Endodermal cell (in vitro differentiated cells): ENCODE measurements around the gene NEDD4L. TPM values are rescaled to one million over a fixed set of nuclear protein-coding genes. Genes with fewer than 3 reads are reported as not detected.
A peak's percentile ranks its signal among the peaks of the same experiment; 100 is the strongest.

Source experiments
- DNase-seq: peaks from one replicate; pipeline ENCODE4 v3.0.0-alpha.2; 2017
- H3K27ac ChIP-seq: 2 replicates; pipeline ENCODE4 v1.5.1; 2013; ENCODE audit warnings: mild to moderate bottlenecking, low read depth, low read length, moderate library complexity
- H3K27me3 ChIP-seq: 2 replicates; pipeline ENCODE4 v1.6.1; 2013; ENCODE audit warnings: mild to moderate bottlenecking, low read length, moderate library complexity; ENCODE audit not compliant: insufficient read depth, control insufficient read depth, poor library complexity, severe bottlenecking
- H3K36me3 ChIP-seq: 2 replicates; pipeline ENCODE4 v1.7.0; 2013; ENCODE audit warnings: mild to moderate bottlenecking, low read length, moderate library complexity; ENCODE audit not compliant: control insufficient read depth, insufficient read depth
- H3K4me1 ChIP-seq: one replicate; pipeline ENCODE4 v1.7.0; 2013; ENCODE audit warnings: low read length; ENCODE audit not compliant: control insufficient read depth, insufficient read depth
- H3K4me3 ChIP-seq: 2 replicates; pipeline ENCODE4 v1.5.1; 2013; ENCODE audit warnings: mild to moderate bottlenecking, low read length, moderate library complexity
- H3K9ac ChIP-seq: 2 replicates; pipeline ENCODE4 v1.6.1; 2013; ENCODE audit warnings: mild to moderate bottlenecking, low read length, moderate library complexity; ENCODE audit not compliant: poor library complexity, severe bottlenecking; ENCODE audit errors: extremely low read depth
- H3K9me3 ChIP-seq: 2 replicates; pipeline ENCODE4 v1.6.1; 2013; ENCODE audit warnings: mild to moderate bottlenecking, low read length, moderate library complexity; ENCODE audit not compliant: control insufficient read depth
- H3K27ac Mint-ChIP-seq: 2 replicates; pipeline ENCODE4 v1.8.0; 2020; ENCODE audit warnings: mixed read lengths
- H3K27me3 Mint-ChIP-seq: 2 replicates; pipeline ENCODE4 v1.8.0; 2021; ENCODE audit warnings: mild to moderate bottlenecking, mixed read lengths; ENCODE audit not compliant: insufficient read depth
- H3K36me3 Mint-ChIP-seq: 2 replicates; pipeline ENCODE4 v1.8.0; 2020; ENCODE audit warnings: low read depth, mixed read lengths
- H3K4me1 Mint-ChIP-seq: 2 replicates; pipeline ENCODE4 v1.8.0; 2020; ENCODE audit warnings: mixed read lengths
- H3K4me3 Mint-ChIP-seq: 2 replicates; pipeline ENCODE4 v1.8.0; 2020; ENCODE audit warnings: mild to moderate bottlenecking, moderate library complexity, mixed read lengths
- H3K9me3 Mint-ChIP-seq: 2 replicates; pipeline ENCODE4 v1.8.0; 2020; ENCODE audit warnings: mild to moderate bottlenecking, mixed read lengths
- WGBS, 2 experiments: methylation state at CpG; one replicate each; pipeline versions ENCODE4 v1.1.5 to v1.1.7; 2013; ENCODE audit warnings: missing lambda C conversion rate in 2 of 2, mixed read lengths in 1 of 2; ENCODE audit not compliant: insufficient coverage in 1 of 2, insufficient read length in 1 of 2; 5-methylcytosine and 5-hydroxymethylcytosine counted together
- total RNA-seq, 2 donors: library from RNA; stranded (reverse); fragmentation: NEBNext Ultra II Directional in 1 of 2; extraction: Animal tissue kit (Norgen Biotek cat#: 25700) in 1 of 2; gene quantifications; 2 replicates in 1 of 2; 3 replicates in 1 of 2; pipeline ENCODE4 v1.2.1, GENCODE V29; 2021
- TF ChIP-seq, protein P1 (sequence below): fragments of 200-600 bp; sonication (generic); conservative IDR thresholded peaks from 2 replicates; pipeline ENCODE4 v1.5.0; 2021; ENCODE audit warnings: antibody characterized with exemption, mild to moderate bottlenecking

Gene NEDD4L
- total RNA-seq, 2 donors from 2014 or later: 70.5 to 75.3 TPM

DNA sequence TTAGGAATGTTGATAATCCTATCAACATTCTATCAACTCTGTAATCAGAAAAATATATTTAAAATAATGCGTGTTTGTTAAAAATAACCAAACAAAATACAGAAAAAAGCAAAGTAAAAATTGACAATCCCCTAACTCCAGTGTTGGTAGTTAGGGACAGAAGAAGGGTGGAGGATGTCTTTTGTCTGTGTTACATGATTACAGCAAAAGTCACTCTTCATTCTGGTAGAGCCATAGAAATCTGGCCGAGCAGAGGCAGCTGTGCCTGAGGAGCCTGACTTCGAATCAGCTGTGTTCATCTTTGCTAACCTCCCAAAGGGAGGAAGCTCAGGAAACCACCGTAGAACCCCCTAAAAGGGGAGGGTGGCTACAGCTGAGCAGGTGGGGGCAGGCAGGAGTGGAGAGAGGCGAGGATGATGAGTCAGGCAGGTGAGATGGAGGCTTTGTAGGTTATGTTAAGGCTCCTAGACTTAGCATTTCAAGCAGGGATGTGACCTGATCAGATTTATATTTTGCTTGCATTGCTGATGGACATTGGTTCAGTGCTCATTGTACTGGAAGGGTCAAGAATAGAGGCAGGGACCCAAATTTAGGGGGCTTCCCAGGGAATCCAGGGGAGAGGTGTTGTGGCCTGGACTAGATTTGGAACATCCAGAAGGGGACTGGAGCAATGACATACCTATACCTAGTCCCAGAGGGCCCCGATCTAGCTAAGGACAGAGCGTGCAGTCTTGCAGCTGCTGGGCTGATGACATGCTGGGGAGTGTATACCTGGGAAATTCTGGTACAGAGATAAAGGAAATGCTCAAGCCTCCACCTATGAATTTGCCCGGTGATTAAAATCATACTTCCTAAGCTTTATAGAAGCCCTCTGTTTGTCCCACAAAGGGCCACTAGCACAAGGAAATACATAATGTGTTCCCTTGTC is 95.7 kb downstream of the NEDD4L start:
- WGBS, 2 experiments: 84 to 93% methylated on average over 2 to 7 of the region's 8 CpGs
- Histone ChIP-seq H3K9me3 (peaks cover 9% of the 10 kb centered on the region), H3K4me3 (no peak overlapping the region), H3K4me1 (peaks cover 11% of the 10 kb centered on the region), H3K9ac (no peak overlapping the region), H3K27ac (no peak overlapping the region), H3K27me3 (peaks cover 10% of the 10 kb centered on the region), H3K36me3 (no peaks in the 10 kb centered on the region)
- no peak for DNase-seq
- TF ChIP-seq, protein P1, sequence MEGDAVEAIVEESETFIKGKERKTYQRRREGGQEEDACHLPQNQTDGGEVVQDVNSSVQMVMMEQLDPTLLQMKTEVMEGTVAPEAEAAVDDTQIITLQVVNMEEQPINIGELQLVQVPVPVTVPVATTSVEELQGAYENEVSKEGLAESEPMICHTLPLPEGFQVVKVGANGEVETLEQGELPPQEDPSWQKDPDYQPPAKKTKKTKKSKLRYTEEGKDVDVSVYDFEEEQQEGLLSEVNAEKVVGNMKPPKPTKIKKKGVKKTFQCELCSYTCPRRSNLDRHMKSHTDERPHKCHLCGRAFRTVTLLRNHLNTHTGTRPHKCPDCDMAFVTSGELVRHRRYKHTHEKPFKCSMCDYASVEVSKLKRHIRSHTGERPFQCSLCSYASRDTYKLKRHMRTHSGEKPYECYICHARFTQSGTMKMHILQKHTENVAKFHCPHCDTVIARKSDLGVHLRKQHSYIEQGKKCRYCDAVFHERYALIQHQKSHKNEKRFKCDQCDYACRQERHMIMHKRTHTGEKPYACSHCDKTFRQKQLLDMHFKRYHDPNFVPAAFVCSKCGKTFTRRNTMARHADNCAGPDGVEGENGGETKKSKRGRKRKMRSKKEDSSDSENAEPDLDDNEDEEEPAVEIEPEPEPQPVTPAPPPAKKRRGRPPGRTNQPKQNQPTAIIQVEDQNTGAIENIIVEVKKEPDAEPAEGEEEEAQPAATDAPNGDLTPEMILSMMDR: no peak
- Mint-ChIP-seq H3K4me1 (peaks cover 49% of the 10 kb centered on the region), H3K27me3 (peaks cover 22% of the 10 kb centered on the region), H3K9me3 (peaks cover 6% of the 10 kb centered on the region), H3K27ac (no peak overlapping the region), H3K36me3 (peaks cover 11% of the 10 kb centered on the region), H3K4me3 (no peak overlapping the region)

DNA sequence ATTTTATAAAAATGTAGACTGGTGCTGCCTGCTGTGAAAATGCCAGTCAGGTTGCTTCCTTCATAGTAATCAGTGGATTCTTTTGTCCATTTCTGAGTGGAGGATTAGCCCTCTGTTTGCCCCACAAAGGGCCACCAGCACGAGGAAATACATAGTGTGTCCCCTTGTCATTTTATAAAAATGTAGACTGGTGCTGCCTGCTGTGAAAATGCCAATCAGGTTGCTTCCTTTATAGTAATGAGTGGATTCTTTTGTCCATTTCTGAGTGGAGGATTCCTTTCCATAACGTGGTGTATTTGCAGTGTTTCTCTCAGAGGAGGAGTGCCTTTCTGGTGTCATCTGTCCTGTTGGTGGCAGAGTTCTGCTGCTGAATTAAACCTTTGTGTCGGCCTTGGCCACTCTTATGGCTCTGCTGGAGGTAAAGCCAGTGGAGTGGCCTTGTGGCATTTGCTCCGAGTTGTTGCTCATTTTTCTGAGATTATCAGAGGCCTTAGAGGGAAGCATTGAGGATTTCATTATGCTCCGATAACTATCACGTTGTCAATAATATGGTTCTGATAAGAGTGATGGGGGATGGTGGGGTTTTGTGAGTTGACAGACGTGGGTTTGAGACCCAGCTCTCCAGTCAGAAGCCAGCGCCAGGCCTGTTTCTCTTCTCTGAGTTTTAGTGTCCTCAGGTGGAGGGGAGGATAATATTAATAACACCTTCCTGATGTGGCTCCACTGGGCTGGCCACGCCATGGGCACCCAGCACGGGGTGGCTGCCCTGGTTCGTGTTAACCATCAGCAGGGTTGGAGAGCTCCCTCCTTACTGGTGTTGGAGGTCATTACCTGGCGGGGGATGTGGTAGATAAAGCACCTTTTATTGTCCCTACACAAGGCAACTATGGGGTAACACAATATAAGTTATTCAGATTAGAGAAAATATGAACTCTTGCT is 96.6 kb downstream of the NEDD4L start:
- Histone ChIP-seq H3K27me3 (peaks cover 10% of the 10 kb centered on the region), H3K36me3 (no peaks in the 10 kb centered on the region), H3K9ac (no peak overlapping the region), H3K4me3 (no peak overlapping the region), H3K4me1 (peaks cover 11% of the 10 kb centered on the region), H3K27ac (no peak overlapping the region), H3K9me3 (peaks cover 9% of the 10 kb centered on the region)
- no peak overlapping the region for H3K27ac Mint-ChIP-seq
- H3K9me3 Mint-ChIP-seq: peaks cover 6% of the 10 kb centered on the region
- no peak for DNase-seq
- H3K27me3 Mint-ChIP-seq: peaks cover 16% of the 10 kb centered on the region
- no peak overlapping the region for H3K4me3 Mint-ChIP-seq
- H3K4me1 Mint-ChIP-seq: peaks cover 40% of the 10 kb centered on the region
- TF ChIP-seq, protein P1: peak; percentile 39
- WGBS, 2 experiments: 78 to 88% methylated on average over 7 to 11 of the region's 12 CpGs
- H3K36me3 Mint-ChIP-seq: peaks cover 11% of the 10 kb centered on the region

DNA sequence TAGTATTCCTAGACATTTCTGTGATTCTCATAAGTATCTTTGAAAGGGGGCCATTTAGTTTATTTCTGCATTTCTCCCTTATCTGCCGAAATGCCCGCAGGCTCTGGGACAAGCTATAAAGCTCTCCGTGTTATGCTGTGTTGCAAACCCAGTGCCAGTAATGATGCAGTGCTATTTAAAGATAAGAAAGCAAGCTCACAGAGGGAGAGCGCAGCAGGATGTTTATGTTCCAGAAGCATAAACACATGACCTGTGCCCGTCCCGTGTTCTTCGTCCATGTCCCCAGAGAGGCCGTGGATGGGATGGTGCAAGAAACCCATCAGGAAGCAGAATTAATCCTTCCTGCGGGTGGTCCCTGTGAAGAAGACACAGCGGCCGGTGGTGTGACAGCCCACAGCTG is 99.4 kb downstream of the NEDD4L start:
- no peaks in the 10 kb centered on the region for H3K36me3 ChIP-seq
- peaks cover 6% of the 10 kb centered on the region for H3K4me1 ChIP-seq
- H3K4me1 Mint-ChIP-seq: peaks cover 25% of the 10 kb centered on the region
- H3K36me3 Mint-ChIP-seq: peaks cover 9% of the 10 kb centered on the region
- no peak overlapping the region for H3K27ac Mint-ChIP-seq
- peaks cover 9% of the 10 kb centered on the region for H3K9me3 ChIP-seq
- no peak overlapping the region for H3K9ac ChIP-seq
- H3K27me3 ChIP-seq: no peaks in the 10 kb centered on the region
- TF ChIP-seq, protein P1: no peak
- WGBS, 2 experiments: 96 to 98% methylated on average over 10 to 11 of the region's 11 CpGs
- no peak overlapping the region for H3K4me3 Mint-ChIP-seq
- peaks cover 2% of the 10 kb centered on the region for H3K27me3 Mint-ChIP-seq
- H3K27ac ChIP-seq: no peak overlapping the region
- H3K4me3 ChIP-seq: no peak overlapping the region
- no peak for DNase-seq
- H3K9me3 Mint-ChIP-seq: peaks cover 6% of the 10 kb centered on the region
